Activated CD8-positive, alpha-beta memory T cell treated with anti-CD3 and anti-CD28 coated beads for 4 hours (primary cell): ENCODE data around the gene RNF121.

ENCODE experiments used
- DNase-seq, 2 donors: peaks; one replicate each; pipeline ENCODE4 v3.0.0-alpha.2; 2020; ENCODE audit warnings: low read depth in 2 of 2

Gene RNF121

GRCh38 chr11:71988050-71988449, 59.2 kb downstream of the RNF121 start:
- no peak for DNase-seq

DNA sequence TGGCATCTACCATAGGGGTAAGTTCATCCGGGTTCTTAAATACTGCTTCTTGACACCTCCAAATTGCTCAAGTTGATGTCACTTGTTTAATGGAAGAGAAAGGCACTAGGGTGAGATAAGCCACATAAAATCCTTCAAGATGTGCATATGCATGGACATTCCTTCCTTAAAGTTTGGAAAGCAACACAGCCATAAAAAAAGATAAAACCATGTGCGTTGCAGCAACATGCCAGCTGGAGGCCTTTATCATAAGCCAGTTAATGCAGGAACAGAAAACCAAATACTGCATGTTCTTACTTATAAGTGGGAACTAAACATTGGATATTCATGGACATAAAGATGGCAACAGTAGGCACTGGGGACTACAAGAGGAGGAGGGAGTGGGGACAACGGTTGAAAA, 61.9 kb downstream of the RNF121 start:
- DNase-seq: no peak

GRCh38 chr11:71991494-71991893, 62.6 kb downstream of the RNF121 start:
- DNase-seq: no peak

DNA sequence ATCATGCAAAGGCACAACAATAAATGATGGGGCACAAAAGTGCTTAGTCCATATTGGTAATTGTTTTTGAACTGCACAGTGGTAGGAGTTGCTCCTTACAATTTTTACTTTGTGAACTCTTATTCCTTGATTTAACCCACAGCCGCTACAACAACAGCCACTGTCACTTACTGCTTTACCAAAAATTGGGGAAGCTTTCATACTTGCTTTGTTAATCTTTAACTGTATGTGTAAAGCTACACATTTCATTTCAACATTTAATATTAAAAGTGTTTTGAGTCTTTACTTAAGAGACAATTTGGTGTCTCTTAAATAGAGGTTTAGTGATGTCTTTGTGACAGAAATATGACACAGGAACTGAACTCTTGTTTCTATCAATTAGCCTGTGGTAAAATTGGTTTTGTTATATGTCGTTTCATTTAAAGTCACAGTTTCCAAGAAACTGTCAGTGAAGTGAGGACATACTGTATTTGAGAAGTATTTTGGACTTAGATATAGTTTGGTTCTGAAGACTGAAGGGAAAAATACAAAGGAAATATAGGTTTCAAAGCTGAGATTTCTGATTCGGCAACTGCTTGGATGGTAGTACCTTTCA, 63.4 kb downstream of the RNF121 start:
- no peak for DNase-seq

DNA sequence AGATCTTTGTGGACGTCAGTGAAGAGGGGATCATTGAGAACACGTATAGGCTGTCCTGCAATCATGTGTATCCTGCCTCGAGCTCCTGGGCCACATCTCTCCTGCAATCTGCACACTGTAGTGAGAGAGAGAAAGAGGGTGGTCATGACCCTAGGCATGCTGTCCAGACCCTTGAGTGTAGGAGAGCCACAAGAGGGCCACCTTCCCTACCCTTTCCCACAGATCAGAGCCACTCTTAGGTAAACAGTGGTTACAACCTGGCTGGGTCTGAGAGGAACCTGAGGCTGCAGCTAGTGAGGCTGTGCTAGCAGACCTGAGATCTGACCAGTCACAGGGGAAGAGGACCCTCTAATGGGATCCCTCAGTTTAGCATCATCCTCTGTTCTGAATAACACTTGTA, 65.9 kb downstream of the RNF121 start:
- DNase-seq: no peak

DNA sequence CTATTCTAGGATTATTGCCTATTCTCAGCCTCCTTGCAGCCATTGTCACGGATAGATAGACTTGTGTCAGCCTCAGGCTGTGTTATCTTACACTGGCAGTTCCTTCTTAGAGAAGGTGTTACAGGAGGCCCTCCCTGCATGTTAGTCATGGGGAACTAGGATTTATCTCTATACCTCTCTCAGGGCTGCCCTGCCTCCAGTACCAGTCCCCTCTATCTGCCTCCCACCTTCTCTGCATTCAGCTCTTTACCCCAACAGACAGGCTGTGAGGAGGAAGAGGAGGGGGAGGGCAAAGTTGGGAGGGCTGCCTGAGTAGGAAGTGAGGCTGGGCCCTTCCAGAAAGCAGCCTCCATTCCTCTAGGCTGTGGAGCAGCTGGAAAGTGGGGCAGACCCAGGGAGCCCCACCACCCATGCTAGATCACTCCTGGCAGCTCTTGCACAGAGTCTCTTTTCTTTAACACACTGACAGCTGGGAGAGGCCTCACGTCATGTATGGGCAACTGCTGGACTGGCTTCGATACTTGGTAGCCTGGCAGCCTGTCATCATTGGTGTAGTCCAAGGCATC, 67.0 kb downstream of the RNF121 start:
- DNase-seq: no peak

GRCh38 chr11:71996517-71996916, 67.7 kb downstream of the RNF121 start:
- no peak for DNase-seq

GRCh38 chr11:71996946-71997345, 68.1 kb downstream of the RNF121 start:
- DNase-seq: no peak

DNA sequence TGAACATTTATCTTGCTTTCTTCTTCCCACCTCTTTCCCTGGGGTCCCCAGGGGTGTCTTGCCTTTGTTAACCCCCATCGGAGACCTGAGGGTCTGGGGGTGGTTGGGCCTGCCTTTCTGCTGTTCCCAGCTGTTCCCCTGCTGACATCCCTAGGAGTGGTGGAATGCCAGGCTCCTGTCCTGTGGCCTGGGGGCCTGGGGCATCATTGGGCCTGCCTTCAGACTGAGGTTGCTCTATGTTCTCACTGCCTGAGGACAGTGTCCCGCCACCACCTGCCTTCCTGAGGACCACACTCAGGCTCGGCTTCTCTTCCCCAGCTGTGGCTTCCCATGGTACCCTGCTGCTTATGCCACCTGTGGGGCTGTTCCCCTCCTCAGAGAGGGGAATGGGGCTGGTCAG, 68.7 kb downstream of the RNF121 start:
- DNase-seq: no peak

DNA sequence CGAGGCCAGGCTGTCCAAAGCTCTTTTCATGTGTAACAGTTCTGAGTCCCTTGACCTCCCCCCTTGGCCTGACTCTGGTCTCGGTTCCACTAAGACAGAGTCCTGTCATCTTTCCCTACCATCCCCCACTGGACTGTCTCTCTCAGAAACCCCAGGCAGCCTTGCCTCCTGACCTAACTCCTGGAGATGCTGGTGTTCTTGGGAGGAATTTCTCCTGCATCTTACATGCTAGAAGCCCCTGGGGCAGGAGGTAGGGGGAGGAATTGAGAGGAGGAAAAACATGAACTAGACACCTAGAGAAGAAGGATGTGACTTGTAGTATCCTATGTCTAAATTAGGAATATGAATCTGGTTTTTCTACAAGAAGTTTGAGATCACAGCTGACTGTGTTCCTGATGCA, 69.2 kb downstream of the RNF121 start:
- no peak for DNase-seq

GRCh38 chr11:71998649-71999310, 69.9 kb downstream of the RNF121 start, which contains the start of gene IL18BP:
IL18BP (plus strand) TSS chr11:71998909; CDS start chr11:71999985, 1,076 bp downstream.
- DNase-seq: no peak

DNA sequence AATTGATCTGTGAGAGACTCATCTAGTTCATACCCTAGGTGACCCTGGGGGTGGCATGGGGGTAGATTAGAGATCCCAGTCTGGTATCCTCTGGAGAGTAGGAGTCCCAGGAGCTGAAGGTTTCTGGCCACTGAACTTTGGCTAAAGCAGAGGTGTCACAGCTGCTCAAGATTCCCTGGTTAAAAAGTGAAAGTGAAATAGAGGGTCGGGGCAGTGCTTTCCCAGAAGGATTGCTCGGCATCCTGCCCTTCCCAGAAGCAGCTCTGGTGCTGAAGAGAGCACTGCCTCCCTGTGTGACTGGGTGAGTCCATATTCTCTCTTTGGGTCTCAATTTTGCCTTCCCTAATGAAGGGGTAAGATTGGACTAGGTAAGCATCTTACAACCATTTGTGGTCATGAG, 70.5 kb downstream of the RNF121 start:
- no peak for DNase-seq

DNA sequence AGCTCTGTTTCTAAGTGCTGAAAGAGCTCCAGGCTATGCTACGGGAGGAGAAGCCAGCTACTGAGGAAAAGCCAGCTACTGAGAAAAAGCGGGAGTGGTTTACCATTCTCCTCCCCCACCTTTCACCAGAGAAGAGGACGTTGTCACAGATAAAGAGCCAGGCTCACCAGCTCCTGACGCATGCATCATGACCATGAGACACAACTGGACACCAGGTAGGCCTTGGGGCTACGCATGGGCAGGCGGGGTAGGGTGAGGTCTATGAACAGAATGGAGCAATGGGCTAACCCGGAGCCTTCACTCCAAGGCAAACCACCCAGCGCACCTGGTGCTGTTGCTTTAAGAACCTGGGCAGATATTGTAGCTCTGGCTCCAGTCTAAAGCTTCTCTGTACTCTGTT, 71.0 kb downstream of the RNF121 start:
- no peak for DNase-seq

DNA sequence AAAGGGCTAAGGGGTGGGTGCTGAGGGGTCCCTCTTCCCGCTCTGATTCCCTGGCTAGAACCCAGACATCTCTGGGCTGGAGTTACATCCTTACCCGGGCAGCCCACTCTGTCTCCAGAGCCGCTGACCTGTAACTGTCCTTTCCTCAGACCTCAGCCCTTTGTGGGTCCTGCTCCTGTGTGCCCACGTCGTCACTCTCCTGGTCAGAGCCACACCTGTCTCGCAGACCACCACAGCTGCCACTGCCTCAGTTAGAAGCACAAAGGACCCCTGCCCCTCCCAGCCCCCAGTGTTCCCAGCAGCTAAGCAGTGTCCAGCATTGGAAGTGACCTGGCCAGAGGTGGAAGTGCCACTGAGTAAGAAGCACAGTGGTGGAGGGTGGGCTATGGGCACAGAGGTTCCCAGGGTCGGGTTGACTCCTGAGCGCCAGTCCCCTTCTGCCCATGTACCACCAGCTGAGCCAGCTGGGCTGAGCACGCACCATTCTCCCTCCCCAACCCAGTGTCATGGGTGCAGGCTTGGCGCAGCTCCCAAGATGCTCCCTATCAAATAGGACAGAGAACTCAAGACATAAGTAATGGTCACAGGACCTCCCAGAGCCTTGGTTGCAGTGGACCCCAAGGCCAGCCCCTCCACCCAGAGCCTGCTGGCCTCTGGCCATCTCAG, 71.5 kb downstream of the RNF121 start:
- no peak for DNase-seq

DNA sequence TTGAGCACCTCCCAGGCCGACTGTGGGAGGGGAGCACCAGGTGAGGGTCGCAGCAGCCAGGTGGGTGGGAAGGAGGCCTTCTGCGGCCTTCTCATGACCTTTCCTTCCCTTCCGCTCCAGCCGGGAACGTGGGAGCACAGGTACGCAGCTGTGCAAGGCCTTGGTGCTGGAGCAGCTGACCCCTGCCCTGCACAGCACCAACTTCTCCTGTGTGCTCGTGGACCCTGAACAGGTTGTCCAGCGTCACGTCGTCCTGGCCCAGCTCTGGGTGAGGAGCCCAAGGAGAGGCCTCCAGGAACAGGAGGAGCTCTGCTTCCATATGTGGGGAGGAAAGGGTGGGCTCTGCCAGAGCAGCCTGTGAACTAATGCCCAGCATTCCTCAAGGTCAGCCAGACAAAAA, 72.4 kb downstream of the RNF121 start:
- DNase-seq: no peak

DNA sequence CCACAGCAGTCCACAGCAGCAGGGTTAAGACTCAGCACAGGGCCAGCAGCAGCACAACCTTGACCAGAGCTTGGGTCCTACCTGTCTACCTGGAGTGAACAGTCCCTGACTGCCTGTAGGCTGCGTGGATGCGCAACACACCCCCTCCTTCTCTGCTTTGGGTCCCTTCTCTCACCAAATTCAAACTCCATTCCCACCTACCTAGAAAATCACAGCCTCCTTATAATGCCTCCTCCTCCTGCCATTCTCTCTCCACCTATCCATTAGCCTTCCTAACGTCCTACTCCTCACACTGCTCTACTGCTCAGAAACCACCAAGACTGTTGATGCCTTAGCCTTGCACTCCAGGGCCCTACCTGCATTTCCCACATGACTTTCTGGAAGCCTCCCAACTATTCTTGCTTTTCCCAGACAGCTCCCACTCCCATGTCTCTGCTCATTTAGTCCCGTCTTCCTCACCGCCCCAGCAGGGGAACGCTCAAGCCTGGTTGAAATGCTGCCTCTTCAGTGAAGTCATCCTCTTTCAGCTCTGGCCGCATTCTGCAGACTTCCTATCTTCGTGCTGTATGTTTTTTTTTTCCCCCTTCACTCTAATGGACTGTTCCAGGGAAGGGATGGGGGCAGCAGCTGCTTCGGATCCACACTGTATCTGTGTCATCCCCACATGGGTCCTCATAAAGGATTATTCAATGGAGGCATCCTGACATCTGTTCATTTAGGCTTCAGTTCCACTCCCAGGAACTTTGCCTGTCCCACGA, 73.2 kb downstream of the RNF121 start:
- no peak for DNase-seq

GRCh38 chr11:72002841-72003775, 74.3 kb downstream of the RNF121 start:
- DNase-seq: no peak

DNA sequence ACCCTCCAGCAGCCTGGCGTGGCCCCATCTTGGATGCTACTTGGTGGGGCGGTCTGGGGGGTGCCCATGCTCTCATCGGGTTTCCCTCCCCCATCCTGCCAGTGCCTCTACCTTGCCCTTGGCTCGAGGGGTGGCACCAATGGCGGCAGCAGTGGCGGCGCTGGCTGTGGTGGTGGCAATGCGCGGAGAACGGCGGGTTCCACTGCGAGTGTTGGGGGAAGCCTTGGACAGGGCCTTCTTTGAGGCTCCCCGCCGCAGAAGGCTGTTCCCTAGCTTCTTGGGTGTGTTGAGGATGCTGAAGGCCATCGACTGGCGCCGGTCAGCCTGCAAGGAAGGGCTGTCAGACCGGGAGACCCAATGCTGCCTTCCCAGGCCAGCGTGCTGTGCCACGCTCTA, 74.9 kb downstream of the RNF121 start:
- no peak for DNase-seq

GRCh38 chr11:72004515-72005346, 75.9 kb downstream of the RNF121 start:
- DNase-seq: no peak
